Measurements from ENCODE around the gene MATN1.

Gene MATN1

DNA sequence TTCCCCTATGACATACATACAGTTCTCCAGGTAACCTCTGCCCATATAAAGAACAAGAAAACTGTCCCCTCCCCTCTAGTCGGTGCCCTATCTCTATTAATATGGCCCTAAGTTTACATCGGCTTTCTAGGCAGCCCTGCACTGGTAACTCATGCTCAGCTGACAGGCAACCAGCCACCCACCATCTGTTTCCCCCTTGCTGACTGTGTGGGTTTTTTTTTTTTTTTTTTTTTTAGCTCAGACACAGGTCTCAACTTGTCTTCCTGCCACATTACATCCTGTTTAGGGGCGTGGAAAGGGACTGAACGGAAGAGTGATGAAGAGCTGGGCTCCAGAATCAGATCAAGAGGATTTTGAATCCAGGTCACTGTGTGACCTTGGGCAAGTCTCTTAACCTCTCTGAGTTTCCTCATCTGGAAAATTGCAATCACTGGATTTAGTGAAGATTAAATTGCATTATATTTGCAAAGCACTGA, 20.2 kb upstream of the MATN1 start:
- TF ChIP-seq POLR2AphosphoS5 (IDR thresholded peaks at IDR 0.05; ENCODE audit: low read depth) (no peak), GABPA (IDR thresholded peaks at IDR 0.05; ENCODE audit: low read depth) (no peak), SPI1 (IDR thresholded peaks at IDR 0.05; ENCODE audit: borderline replicate concordance, low read depth) (no peak)
- TF ChIP-seq, protein P1, sequence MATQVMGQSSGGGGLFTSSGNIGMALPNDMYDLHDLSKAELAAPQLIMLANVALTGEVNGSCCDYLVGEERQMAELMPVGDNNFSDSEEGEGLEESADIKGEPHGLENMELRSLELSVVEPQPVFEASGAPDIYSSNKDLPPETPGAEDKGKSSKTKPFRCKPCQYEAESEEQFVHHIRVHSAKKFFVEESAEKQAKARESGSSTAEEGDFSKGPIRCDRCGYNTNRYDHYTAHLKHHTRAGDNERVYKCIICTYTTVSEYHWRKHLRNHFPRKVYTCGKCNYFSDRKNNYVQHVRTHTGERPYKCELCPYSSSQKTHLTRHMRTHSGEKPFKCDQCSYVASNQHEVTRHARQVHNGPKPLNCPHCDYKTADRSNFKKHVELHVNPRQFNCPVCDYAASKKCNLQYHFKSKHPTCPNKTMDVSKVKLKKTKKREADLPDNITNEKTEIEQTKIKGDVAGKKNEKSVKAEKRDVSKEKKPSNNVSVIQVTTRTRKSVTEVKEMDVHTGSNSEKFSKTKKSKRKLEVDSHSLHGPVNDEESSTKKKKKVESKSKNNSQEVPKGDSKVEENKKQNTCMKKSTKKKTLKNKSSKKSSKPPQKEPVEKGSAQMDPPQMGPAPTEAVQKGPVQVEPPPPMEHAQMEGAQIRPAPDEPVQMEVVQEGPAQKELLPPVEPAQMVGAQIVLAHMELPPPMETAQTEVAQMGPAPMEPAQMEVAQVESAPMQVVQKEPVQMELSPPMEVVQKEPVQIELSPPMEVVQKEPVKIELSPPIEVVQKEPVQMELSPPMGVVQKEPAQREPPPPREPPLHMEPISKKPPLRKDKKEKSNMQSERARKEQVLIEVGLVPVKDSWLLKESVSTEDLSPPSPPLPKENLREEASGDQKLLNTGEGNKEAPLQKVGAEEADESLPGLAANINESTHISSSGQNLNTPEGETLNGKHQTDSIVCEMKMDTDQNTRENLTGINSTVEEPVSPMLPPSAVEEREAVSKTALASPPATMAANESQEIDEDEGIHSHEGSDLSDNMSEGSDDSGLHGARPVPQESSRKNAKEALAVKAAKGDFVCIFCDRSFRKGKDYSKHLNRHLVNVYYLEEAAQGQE (IDR thresholded peaks at IDR 0.05; ENCODE audit: insufficient replicate concordance, low read depth): no peak
- TF ChIP-seq, protein P2, sequence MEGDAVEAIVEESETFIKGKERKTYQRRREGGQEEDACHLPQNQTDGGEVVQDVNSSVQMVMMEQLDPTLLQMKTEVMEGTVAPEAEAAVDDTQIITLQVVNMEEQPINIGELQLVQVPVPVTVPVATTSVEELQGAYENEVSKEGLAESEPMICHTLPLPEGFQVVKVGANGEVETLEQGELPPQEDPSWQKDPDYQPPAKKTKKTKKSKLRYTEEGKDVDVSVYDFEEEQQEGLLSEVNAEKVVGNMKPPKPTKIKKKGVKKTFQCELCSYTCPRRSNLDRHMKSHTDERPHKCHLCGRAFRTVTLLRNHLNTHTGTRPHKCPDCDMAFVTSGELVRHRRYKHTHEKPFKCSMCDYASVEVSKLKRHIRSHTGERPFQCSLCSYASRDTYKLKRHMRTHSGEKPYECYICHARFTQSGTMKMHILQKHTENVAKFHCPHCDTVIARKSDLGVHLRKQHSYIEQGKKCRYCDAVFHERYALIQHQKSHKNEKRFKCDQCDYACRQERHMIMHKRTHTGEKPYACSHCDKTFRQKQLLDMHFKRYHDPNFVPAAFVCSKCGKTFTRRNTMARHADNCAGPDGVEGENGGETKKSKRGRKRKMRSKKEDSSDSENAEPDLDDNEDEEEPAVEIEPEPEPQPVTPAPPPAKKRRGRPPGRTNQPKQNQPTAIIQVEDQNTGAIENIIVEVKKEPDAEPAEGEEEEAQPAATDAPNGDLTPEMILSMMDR (IDR thresholded peaks at IDR 0.05; ENCODE audit: insufficient read depth, low read length): no peak
- H3K27ac ChIP-seq (replicated peaks): no peak overlapping the region
- no peak overlapping the region for H3K4me3 ChIP-seq (replicated peaks; ENCODE audit: insufficient read depth, low read length)
- DNase-seq (ENCODE audit: low read depth in 1 of 2, low spot score in 1 of 2): peak in 1 of 2 experiments; percentile 34
- H3K27me3 ChIP-seq (ENCODE audit: insufficient read depth, poor library complexity, severe bottlenecking): no peaks in the 10 kb centered on the region

DNA sequence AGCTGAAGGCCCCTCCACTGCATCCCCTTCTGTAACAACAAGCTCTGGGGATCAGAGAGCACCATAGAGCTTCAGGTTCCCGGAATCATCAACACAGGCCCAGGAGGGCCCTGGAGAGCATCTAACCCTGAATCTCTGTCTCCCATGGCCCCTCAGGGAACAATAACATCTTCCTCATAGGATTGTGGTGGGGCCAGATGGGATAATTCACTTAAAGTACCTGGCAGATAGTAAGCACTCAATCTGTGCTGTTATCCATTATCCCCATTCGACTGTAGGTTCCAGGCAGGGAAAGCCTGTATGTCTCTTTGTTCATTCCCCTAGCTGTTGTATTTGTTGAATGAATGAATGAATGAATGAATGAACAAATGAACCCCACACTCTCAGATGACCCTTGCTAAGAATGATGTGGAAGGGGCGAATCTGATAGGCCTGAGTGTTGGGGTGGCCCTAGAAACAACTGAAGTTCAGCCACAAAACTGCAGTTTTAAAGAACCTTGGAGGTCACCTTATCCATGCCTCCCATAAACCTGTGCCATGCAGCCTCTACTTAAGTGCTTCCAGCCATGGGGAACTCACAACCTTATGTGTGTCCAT, 19.7 kb upstream of the MATN1 start:
- H3K4me3 ChIP-seq (replicated peaks; ENCODE audit: insufficient read depth, low read length): no peak overlapping the region
- TF ChIP-seq GABPA (IDR thresholded peaks at IDR 0.05; ENCODE audit: low read depth): no peak
- TF ChIP-seq SPI1 (IDR thresholded peaks at IDR 0.05; ENCODE audit: borderline replicate concordance, low read depth): no peak
- TF ChIP-seq POLR2AphosphoS5 (IDR thresholded peaks at IDR 0.05; ENCODE audit: low read depth): no peak
- TF ChIP-seq, protein P1 (IDR thresholded peaks at IDR 0.05; ENCODE audit: insufficient replicate concordance, low read depth): no peak
- TF ChIP-seq, protein P2 (IDR thresholded peaks at IDR 0.05; ENCODE audit: insufficient read depth, low read length): no peak
- no peak overlapping the region for H3K27ac ChIP-seq (replicated peaks)

DNA sequence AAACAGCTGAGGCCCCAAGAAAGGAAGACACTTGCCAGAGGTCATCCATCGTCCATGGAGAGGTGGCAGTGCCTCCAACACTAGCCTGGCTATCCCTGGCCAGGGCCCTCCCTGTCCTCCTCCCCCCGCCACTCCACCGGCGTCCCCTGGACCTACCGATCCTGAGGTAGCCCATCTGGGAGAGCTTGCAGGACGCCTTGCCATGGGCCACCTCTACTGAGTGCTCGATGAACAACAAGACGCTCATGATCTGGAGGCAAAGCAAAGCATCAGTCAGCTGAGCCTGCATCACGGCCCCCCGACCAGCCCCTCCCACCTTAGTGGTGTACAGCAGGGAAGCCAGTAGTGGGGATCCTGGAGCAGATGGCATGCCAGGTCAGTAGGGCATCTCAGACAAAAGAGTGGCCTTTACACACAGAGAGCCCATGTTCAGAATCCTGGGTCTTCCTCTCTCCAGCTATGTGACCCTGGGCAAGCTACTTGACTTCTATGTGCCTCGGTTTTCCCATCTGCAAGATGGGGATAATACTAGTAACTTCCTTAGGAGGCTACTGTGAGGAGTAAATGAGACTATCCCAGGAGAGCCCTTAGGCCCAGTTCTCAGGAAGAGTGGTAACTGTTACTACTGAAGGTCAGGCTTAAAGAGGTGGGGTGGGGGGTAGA, 19.0 kb upstream of the MATN1 start:
- Histone ChIP-seq H3K27me3 (ENCODE audit: insufficient read depth, poor library complexity, severe bottlenecking) (no peaks in the 10 kb centered on the region), H3K27ac (replicated peaks) (no peak overlapping the region), H3K4me3 (replicated peaks; ENCODE audit: insufficient read depth, low read length) (no peak overlapping the region)
- TF ChIP-seq, protein P2 (IDR thresholded peaks at IDR 0.05; ENCODE audit: insufficient read depth, low read length): no peak
- TF ChIP-seq POLR2AphosphoS5 (IDR thresholded peaks at IDR 0.05; ENCODE audit: low read depth): no peak
- no peak for TF ChIP-seq GABPA (IDR thresholded peaks at IDR 0.05; ENCODE audit: low read depth)
- TF ChIP-seq SPI1 (IDR thresholded peaks at IDR 0.05; ENCODE audit: borderline replicate concordance, low read depth): no peak
- TF ChIP-seq, protein P1 (IDR thresholded peaks at IDR 0.05; ENCODE audit: insufficient replicate concordance, low read depth): no peak
- DNase-seq (ENCODE audit: low read depth in 1 of 2, low spot score in 1 of 2): no peak

More for the DNA sequence above, 19.7 kb upstream of the MATN1 start:
- no peaks in the 10 kb centered on the region for H3K27me3 ChIP-seq (ENCODE audit: insufficient read depth, poor library complexity, severe bottlenecking)
- no peak for DNase-seq (ENCODE audit: low read depth in 1 of 2, low spot score in 1 of 2)
